SU-DHL-6 (cell line): ENCODE data around the gene C2CD4C.

ENCODE experiments used
- H2AFZ ChIP-seq: fragments of 200-600 bp; sonication (generic); 2 replicates; pipeline ENCODE4 v1.6.1; 2014; ENCODE audit warnings: low read depth, mild to moderate bottlenecking, moderate library complexity, mixed read lengths, antibody characterized with exemption, low read length; ENCODE audit not compliant: severe bottlenecking
- H3F3A ChIP-seq: fragments of 200-600 bp; shearing (Covaris generic); 2 replicates; pipeline ENCODE4 v1.6.0; 2016; ENCODE audit warnings: antibody characterized with exemption, mild to moderate bottlenecking; ENCODE audit not compliant: insufficient read depth
- H3K27ac ChIP-seq: fragments of 200-600 bp; sonication (generic); 2 replicates; pipeline ENCODE4 v1.5.1; 2016; ENCODE audit warnings: low read depth, mild to moderate bottlenecking, low read length, moderate library complexity, mixed read lengths
- H3K27me3 ChIP-seq: fragments of 200-600 bp; sonication (generic), shearing (Covaris generic); 2 replicates; pipeline ENCODE4 v1.6.0; 2014; ENCODE audit warnings: mild to moderate bottlenecking, low read length
- H3K36me3 ChIP-seq: fragments of 200-600 bp; sonication (generic); 2 replicates; pipeline ENCODE4 v1.6.1; 2014; ENCODE audit warnings: mild to moderate bottlenecking, low read length, mixed read lengths
- H3K4me2 ChIP-seq: fragments of 300-600, 200-600 bp; shearing (Covaris generic), sonication (generic); 2 replicates; pipeline ENCODE4 v1.6.0; 2014; ENCODE audit warnings: low read length, low read depth, mild to moderate bottlenecking; ENCODE audit not compliant: poor library complexity, severe bottlenecking
- H3K4me3 ChIP-seq: fragments of 200-600 bp; sonication (generic); 2 replicates; pipeline ENCODE4 v1.5.1; 2014; ENCODE audit warnings: antibody characterized with exemption, low read length, mild to moderate bottlenecking, mixed read lengths; ENCODE audit not compliant: insufficient read depth, poor library complexity, severe bottlenecking
- H3K79me2 ChIP-seq: fragments of 200-600 bp; sonication (generic); 2 replicates; pipeline ENCODE4 v1.6.1; 2014; ENCODE audit warnings: mild to moderate bottlenecking, low read length, moderate library complexity; ENCODE audit not compliant: insufficient read depth
- H3K9ac ChIP-seq: fragments of 200-600 bp; sonication (generic); 2 replicates; pipeline ENCODE4 v1.7.0; 2014; ENCODE audit warnings: mild to moderate bottlenecking, low read length
- H3K9me2 ChIP-seq: fragments of 200-600 bp; sonication (generic); replicated peaks from 2 replicates; pipeline ENCODE4 v1.6.1; 2014; ENCODE audit warnings: low read length; ENCODE audit not compliant: insufficient read depth
- H3K9me3 ChIP-seq: fragments of 200-600 bp; sonication (generic); 2 replicates; pipeline ENCODE4 v1.6.1; 2014; ENCODE audit warnings: low read length, mixed read lengths; ENCODE audit not compliant: insufficient read depth
- H4K20me1 ChIP-seq: fragments of 200-600 bp; sonication (generic); 2 replicates; pipeline ENCODE4 v1.6.1; 2014; ENCODE audit warnings: low read depth, mild to moderate bottlenecking, antibody characterized with exemption, low read length, moderate library complexity, mixed read lengths
- EZH2phosphoT487 ChIP-seq: fragments of 200-600 bp; sonication (generic), shearing (Covaris generic); conservative IDR thresholded peaks from 2 replicates; pipeline ENCODE4 v1.6.1; 2018; ENCODE audit warnings: mild to moderate bottlenecking, antibody characterized with exemption, low read length, moderate library complexity, mixed read lengths
- TF ChIP-seq, protein P1 (sequence below): fragments of 200-600 bp; sonication (generic); IDR thresholded peaks from one replicate; pipeline ENCODE4 v1.5.1; 2017; ENCODE audit warnings: antibody characterized with exemption, mild to moderate bottlenecking, low read length, moderate library complexity; ENCODE audit not compliant: insufficient read depth, poor library complexity, severe bottlenecking

C2CD4C gene

DNA sequence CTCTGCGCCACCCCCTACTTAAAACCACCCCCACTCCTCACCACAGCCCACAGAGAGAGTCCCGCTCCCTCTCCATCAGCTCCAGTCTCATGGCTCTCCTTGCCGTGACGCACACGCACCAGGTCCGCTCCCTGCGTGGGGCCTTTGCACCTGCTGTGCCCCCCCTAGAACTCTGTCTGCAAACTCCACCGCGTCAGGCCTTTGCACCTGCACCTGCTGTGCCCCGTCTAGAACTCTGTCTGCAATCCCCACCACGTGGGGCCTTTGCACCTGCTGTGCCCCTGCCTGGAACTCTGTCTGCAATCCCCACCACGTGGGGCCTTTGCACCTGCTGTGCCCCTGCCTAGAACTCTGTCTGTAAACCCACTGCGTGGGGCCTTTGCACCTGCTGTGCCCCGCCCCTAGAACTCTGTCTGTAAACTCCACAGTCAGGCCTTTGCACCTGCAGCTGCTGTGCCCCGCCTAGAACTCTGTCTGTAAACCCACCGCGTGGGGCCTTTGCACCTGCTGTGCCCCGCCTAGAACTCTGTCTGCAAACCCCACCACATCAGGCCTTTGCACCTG is 47.7 kb upstream of the C2CD4C start:
- H3F3A ChIP-seq, result no peaks in the 10 kb centered on the region
- H3K4me3 ChIP-seq, result no peak overlapping the region
- no peak overlapping the region for H3K9ac ChIP-seq
- no peaks in the 10 kb centered on the region for H4K20me1 ChIP-seq
- no peaks in the 10 kb centered on the region for H3K9me2 ChIP-seq
- TF ChIP-seq, protein P1, sequence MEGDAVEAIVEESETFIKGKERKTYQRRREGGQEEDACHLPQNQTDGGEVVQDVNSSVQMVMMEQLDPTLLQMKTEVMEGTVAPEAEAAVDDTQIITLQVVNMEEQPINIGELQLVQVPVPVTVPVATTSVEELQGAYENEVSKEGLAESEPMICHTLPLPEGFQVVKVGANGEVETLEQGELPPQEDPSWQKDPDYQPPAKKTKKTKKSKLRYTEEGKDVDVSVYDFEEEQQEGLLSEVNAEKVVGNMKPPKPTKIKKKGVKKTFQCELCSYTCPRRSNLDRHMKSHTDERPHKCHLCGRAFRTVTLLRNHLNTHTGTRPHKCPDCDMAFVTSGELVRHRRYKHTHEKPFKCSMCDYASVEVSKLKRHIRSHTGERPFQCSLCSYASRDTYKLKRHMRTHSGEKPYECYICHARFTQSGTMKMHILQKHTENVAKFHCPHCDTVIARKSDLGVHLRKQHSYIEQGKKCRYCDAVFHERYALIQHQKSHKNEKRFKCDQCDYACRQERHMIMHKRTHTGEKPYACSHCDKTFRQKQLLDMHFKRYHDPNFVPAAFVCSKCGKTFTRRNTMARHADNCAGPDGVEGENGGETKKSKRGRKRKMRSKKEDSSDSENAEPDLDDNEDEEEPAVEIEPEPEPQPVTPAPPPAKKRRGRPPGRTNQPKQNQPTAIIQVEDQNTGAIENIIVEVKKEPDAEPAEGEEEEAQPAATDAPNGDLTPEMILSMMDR, result no peak
- no peak for TF ChIP-seq EZH2phosphoT487
- H3K9me3 ChIP-seq, result peaks cover 9% of the 10 kb centered on the region; the same call in 1 of the 2 replicates
- no peaks in the 10 kb centered on the region for H3K27me3 ChIP-seq
- H3K4me2 ChIP-seq, result no peak overlapping the region
- no peaks in the 10 kb centered on the region for H3K79me2 ChIP-seq
- H3K27ac ChIP-seq, result no peak overlapping the region
- no peaks in the 10 kb centered on the region for H3K36me3 ChIP-seq
- no peak overlapping the region for H2AFZ ChIP-seq

DNA sequence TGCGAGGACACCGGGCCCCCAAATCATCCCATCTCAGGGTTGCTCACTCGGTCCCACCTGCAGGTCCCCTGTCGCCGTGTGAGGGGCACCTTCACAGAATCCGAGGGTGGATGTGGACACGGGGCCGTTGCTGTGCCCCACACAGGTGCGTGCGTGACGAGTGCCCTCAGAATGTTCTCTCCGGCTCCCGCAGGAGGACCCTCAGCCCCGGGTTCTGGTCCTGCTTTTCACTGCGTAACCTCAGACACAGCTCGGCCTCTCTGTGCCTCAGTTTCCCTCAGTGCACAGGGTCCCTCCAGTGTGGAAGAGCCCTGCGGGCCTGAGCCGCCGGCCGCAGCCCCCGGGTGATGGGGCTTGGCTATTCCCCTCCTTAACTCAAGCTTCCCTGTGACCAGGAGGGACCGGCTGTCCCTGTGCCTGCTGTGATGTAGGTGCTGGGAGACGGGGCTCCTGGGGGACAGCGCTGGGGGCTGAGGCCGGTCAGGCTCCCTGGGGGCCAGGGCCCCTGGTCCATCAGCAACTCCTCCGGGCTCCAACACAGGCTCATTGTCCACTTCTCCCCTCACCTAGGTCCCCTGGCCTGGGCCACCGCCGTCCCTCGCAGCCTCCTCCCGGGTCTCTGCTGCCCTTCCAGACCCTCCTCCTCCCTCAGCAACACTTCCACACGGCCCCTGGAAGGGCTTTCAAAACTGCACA is 47.1 kb upstream of the C2CD4C start:
- peaks cover 13% of the 10 kb centered on the region; the same call in 1 of the 2 replicates for H3K9me3 ChIP-seq
- H3K9ac ChIP-seq, result no peak overlapping the region
- H3K27ac ChIP-seq, result no peak overlapping the region
- no peaks in the 10 kb centered on the region for H3K27me3 ChIP-seq
- H3K4me3 ChIP-seq, result no peak overlapping the region
- no peak overlapping the region for H3K4me2 ChIP-seq
- no peak for TF ChIP-seq EZH2phosphoT487
- TF ChIP-seq, protein P1, result no peak
- no peaks in the 10 kb centered on the region for H3K36me3 ChIP-seq
- H2AFZ ChIP-seq, result no peak overlapping the region
- no peaks in the 10 kb centered on the region for H3K9me2 ChIP-seq
- H3F3A ChIP-seq, result 0 out of 2 replicates have a peak, but pooled peaks cover 4% of the 10 kb centered on the region
- H3K79me2 ChIP-seq, result no peaks in the 10 kb centered on the region
- H4K20me1 ChIP-seq, result no peaks in the 10 kb centered on the region

DNA sequence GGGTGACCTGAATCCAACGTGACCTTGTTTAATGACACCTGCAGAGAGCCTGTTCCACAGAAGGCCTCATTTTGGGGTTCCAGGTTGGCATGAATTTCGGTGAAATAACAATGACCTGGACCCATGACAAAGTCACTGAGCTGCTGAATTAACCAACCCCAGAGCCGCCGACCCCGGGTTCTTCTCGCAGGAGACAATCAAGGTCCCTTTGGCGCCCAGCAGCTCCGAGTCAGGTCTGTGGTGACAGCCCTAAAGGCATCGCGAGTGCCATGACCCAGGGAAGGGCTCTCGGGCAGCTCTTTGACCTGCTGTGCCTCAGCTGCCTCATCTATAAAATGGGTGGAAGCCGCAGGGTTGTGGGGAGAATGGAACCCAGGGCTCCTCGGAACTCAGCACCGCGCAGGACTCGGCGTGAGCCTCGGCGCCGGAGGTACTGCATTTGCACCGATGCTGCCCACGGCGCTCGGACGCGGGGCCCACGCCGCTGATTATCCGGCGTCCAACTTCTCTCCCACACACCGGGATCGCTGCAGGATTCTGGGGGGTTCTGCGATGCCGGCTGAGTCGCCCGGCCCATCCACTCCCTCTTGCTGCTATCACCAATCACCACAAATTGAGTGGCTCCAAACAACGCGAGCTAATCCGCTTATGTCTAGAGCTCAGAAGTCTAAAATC is 46.2 kb upstream of the C2CD4C start:
- no peaks in the 10 kb centered on the region for H4K20me1 ChIP-seq
- H3K9ac ChIP-seq, result no peak overlapping the region
- H3K4me3 ChIP-seq, result no peak overlapping the region
- H3K36me3 ChIP-seq, result no peaks in the 10 kb centered on the region
- no peaks in the 10 kb centered on the region for H3K9me2 ChIP-seq
- no peaks in the 10 kb centered on the region for H3K27me3 ChIP-seq
- no peak overlapping the region for H2AFZ ChIP-seq
- H3F3A ChIP-seq, result 0 out of 2 replicates have a peak, but pooled peaks cover 4% of the 10 kb centered on the region
- TF ChIP-seq, protein P1, result no peak
- no peak for TF ChIP-seq EZH2phosphoT487
- H3K4me2 ChIP-seq, result no peak overlapping the region
- no peak overlapping the region for H3K27ac ChIP-seq
- H3K9me3 ChIP-seq, result peaks cover 18% of the 10 kb centered on the region; the same call in 1 of the 2 replicates
- no peaks in the 10 kb centered on the region for H3K79me2 ChIP-seq
